ENCODE measurements around the gene GABARAPL1.

DNA sequence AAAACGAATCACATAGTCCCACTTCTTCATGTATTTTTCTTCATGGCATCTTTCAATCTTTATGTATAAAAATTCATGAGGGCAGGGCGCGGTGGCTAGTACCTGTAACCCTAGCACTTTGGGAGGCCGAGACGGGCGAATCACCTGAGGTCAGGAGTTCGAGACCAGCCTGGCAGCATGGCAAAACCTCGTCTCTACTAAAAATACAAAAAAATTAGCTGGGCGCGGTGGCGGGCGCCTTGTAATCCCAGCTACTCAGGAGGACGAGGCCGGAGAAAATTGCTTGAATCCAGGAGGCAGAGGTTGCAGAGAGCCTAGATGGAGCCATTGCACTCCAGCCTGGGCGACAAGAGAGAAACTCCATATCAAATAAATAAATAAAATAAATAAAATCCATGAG is 2.5 kb upstream of the GABARAPL1 start:
- TF ChIP-seq EZH2 (IDR thresholded peaks at IDR 0.05; ENCODE audit: insufficient read depth, poor library complexity, severe bottlenecking) (no peak), EZH2phosphoT487 (IDR thresholded peaks at IDR 0.05; ENCODE audit: insufficient read depth, low read depth) (no peak)

Measured in GM23248 (cell line).